SHP77 treated with DMSO at 0.1 percent for 48 hours (cell line): ENCODE results near the gene PRTFDC1.
"Not testable (repeated sequence)": the region's sequence is repeated elsewhere in the genome, so short reads cannot be mapped to it uniquely, and the experiment has no call there.

Source experiments
- DNase-seq: peaks from one replicate; lab custom pipeline; 2025; lab: John Stamatoyannopoulos, UW

Gene PRTFDC1

DNA sequence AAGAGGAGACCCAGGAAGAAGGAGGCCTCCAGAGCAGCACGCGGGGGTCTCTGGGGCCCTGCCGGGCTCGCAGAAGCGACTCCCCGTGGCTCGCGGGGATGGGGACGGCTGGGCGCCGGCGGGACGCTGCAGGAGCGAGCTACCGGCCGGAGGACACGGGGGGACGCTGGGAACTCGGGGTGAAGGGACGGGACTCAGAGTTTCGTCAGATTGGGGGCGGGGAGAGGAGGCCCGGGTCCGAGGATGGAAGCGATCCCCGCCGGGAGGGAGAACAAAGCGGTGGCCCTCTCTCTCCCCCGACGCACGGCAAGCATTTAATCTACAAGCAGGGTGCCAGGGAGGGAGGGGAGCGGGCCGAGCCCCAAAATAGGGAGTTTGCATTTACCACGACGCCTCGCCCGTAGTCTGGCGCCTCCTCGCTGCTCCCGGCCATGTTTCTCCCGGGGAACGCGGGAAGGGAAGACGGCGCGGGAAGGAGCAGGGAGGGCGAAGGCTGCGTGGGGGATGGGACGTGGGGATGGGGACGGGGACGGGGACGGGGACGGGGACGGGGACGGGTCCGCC is at the start of gene PRTFDC1:
Gene PRTFDC1 (minus strand): TSS at position 464 of the 564 bp plus-strand sequence. CDS start 31 bp downstream, at position 433.
- DNase-seq: no peak

DNA sequence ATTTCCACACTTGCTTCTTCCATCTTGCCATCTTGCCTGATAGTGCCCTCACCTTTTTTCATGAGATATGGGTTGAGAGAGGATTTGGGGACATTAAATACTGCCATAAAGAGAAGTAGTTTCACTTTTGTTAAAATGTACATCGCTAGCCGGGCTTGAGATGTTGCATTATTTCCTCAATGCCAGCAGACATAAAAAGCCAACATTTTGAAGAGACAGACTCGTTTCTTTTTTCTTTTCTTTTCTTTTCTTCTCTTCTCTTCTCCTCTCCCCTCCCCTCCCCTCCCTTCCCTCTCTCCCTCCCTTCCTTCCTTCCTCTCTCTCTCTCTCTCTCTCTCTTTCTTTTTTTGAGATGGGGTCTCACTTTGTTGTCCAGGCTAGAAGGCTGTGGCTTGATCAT is 45.6 kb upstream of the PRTFDC1 start:
- DNase-seq: no peak

DNA sequence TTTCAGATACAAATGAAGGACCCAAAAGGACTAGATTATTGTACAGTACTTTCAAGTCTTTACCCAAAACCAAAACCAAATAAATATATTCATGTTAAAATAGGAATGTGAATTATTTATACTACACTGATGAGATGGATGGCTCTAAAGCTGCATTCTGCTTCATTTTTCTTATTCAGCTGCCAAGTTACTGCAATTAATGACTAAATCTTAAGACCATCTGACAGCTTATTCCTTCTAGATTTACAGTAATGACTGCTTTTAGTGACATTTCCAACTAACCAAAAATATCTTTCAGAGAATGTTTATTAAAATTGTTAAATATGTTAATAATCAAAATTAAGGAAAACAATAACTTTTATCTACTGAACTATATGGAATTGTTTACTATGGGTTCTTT is 42.7 kb upstream of the PRTFDC1 start:
- no peak for DNase-seq

DNA sequence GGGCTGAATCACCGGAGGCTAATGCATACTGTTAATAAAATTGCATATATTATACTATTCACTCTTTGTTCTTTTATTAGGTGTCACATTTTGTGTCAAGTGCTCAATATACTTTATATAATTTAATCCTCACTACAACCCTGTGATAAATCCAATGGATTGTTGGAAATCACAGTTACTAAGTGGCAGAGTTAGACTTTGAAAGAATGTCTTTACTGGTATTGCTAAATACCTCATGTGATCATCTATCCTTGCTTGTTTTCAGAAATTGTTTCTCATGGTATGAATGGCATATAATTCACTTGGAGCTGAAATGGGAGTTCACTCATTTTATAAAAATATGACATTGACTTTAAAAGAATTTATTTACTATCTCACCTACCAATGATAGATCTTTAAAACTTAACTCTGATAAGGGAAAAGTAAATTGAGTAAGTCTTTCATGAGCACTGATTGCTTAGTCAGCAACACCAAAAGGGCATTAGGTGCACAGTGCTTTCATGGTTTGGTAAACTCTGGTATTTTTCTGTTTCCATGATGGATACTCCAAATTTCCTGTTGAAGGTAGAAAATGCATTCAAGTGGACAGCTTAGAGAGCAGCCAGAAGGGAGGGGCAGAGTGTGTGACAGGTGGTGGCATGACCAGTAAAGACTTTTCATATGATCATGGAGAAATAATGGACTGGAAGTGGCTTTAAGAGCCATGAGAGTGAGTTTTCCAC is 41.0 kb upstream of the PRTFDC1 start:
- no peak for DNase-seq

DNA sequence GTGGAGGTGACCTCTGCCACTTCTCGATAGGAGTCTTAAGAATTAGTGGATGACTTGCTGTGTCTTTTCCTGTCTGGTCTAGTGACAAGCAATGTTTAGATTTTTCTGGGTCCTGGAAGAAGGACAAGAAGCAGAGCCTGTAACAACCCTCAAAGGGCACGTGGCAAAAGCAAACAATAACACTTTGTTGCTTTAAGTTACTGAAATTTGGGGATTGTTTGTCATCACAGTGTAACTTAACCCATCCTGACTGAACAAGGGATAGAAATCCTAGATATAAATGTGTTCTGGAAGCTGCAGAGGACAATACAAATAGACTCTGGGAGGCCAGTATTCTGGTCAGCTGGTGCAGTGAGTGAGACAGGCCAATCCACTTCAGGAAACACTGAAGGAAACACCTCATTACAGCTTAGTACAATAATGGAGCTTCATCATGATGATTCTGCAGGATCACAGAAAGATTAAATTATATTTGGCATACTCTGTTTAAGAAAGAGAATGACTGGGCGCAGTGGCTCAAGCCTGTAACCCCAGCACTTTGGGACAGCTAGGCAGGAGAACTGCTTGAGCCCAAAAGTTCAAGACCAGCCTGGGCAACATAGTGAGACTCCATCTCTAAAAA is 40.2 kb upstream of the PRTFDC1 start:
- no peak for DNase-seq

DNA sequence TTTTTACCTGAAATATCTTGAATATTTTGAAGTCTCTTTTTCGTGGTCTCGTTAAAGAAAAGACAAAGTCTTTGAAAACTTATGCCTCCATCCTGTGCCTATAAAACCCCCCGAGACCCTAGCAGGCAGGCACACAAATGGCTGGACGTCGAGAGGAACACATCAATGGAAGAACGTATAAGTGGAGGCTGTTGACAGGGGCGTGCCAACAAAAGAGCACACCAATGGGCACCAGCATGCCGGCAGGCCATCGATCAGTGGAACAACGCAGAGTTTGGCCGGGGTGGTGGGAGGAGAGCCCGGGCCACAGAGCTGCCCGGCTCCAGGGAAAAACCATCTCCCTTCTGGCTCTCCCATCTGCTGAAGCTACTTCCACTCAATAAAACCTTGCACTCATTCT is 38.9 kb upstream of the PRTFDC1 start:
- DNase-seq: no peak

GRCh38 chr10:24989867-24990266 is 37.5 kb upstream of the PRTFDC1 start:
- DNase-seq: no peak

- no peak for DNase-seq
Measured at GRCh38 chr10:24988831-24989640, 36.6 kb upstream of the PRTFDC1 start.

GRCh38 chr10:24984906-24985305 is 32.5 kb upstream of the PRTFDC1 start:
- no peak for DNase-seq

- DNase-seq: no peak
Measured at GRCh38 chr10:24983946-24984345, 31.5 kb upstream of the PRTFDC1 start.

DNA sequence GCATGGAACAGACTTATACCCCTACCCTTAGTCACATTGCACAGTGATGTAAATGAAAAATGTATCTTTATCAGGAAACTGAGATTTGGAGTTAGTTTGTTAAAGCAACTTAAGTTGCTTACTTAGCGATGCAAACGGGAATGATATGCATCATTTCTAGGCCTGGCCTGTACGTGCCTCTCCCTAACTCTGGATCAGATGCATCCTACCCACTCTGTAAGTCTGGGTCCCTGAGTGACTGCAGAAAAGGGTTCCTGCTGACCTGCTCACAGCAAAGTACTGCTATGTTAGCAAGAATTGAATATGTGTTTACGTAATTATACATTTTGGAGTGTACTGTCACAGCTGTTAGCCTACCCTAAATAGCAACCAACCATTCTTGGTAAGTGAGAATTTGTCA is 30.7 kb upstream of the PRTFDC1 start:
- DNase-seq: no peak

DNA sequence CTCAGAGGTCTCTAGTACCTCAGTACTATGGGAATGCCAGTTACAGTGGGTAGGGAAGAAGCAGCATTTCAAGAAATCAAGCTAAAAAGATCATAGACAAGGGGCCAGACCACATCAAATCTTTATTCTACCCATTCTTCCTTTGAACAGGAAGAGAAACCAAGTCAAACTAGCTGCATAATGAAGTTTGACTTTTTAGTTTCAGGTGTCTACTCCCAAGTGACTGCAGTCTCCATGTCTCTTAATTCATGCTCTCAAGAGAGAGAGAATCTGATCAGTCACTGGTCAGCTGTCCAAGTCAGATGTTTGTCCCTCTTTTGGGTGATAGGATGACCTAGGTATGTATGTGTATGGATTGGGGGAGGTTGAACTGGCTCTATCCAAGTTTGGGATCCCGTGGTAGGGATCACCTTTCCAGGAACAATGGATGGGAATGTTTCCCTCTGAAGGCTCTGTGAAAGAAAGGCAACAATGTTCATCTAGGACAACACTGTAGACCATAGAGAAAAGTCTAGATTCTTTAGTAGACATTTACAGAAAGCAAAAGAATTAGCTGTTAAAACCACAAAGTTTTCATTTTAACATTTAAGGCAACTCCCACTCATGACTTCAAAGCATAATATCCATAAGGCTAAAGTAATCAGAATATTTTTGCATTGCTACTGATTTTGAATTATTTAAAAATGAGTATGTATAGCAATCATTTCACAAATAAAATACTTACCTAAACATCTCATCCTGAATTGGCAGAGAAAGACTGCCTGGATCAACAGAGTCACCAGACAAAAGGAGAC is 30.1 kb upstream of the PRTFDC1 start:
- DNase-seq: no peak

DNA sequence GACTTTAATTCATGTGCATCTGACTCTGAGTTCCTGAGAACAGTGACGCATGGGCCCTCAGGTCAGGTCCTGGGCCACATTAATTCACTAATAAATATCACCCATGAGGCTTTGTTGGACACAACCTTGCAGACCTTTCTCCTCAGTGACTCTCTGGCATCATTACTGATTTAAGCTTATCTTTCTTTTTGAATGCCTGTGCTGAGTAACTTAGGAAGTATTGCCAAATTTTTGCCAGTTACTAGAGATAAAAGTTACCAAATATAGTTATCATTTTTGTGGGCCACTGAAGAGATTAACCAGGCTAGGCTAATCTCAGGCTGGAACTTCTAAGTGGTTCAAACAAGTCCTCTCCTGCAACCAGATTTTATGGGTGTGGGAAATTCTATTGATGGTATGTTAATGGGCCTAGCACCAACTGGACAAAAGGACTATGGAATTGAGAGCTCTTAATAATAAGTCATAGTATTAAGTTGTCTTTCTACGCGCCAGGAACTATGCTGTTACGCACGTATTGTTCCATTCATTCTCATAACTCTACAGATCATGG is 28.8 kb upstream of the PRTFDC1 start:
- DNase-seq: no peak

- no peak for DNase-seq
Measured at GRCh38 chr10:24979685-24980084, 27.3 kb upstream of the PRTFDC1 start.

- no peak for DNase-seq
Measured at GRCh38 chr10:24974976-24975375, 22.6 kb upstream of the PRTFDC1 start.

GRCh38 chr10:24973163-24973562 is 20.8 kb upstream of the PRTFDC1 start:
- DNase-seq: no peak

- DNase-seq: no peak
Measured at GRCh38 chr10:24971374-24971773, 19.0 kb upstream of the PRTFDC1 start.

DNA sequence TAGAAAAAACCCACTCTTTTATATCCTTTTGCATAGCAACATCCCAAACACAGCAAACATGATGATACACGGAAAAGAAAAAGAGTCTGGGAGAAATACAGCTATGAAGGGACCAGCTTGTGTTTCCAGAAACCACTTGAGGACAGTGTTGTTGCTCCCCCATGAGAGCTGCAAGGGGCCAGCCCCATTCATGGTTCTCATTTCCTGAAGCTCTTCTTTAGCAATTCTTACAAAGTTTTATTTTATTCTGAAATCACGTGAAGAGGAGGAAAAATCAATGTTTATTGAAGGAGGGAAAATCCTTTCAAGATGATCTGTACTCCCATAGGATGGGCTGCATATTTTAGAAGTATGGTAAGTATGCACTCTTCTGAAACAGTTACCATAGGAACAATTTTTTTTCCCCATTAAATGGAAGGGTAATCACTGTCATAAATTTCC is 17.5 kb upstream of the PRTFDC1 start:
- DNase-seq: no peak

DNA sequence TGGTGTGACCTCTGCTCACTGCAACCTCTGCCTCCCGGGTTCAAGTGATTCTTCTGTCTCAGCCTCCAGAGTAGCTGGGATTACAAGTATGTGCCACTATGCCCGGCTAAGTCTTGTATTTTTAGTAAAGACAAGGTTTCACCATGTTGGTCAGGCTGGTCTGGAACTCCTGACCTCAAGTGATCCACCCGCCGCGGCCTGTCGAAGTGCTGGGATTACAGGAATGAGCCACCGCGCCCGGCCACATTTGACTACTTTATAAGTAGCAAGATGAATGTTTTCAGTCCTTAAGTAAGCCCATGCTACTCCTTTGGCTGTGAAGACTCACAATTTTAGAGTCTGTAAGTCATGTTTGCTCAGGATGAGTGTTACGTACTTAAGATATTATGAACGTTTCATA is 16.5 kb upstream of the PRTFDC1 start:
- DNase-seq: not testable (repeated sequence)

- no peak for DNase-seq
Measured at GRCh38 chr10:24968349-24968748, 15.9 kb upstream of the PRTFDC1 start.

DNA sequence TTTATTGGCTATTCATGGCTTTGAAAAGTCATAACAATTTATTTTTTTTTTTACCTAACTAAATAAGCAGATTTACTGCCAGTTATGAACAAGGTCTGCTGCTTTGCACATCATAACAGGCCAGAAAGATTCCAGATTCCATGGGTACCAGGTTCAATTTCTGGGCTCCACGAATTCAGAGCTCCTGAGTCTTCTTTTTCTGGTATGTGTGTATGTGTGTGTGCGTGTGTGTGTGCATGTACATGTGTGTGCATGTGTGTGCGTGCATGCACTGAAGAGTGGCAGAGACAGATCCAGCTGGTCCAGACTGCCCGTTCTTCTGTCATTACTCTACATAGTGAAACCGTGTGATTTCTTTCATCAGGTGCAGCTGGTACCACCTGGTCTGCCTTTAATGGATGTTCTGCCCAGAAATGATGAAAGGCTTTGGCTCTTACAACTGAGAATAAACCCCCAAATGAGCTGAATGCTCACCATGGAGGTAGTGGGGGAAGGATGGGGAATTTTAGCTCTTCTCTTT is 14.6 kb upstream of the PRTFDC1 start:
- no peak for DNase-seq
